CD4-positive, CD25-positive, alpha-beta regulatory T cell (primary cell): Measurements from ENCODE around the gene RANGRF. TPM values are rescaled to one million over a fixed set of nuclear protein-coding genes. Genes with fewer than 3 reads are reported as not detected.

Experiments
- ATAC-seq, 2 donors: fragments of 150-1000 bp; cut with Tn5 transposase; one replicate each; pipeline ENCODE4 v1.10.0; 2021; ENCODE audit warnings: low read depth in 2 of 2, moderate number of reproducible peaks in 2 of 2, moderate library complexity in 1 of 2
- DNase-seq, 3 donors: peaks; one replicate each; pipeline versions ENCODE4 v3.0.0 to v3.0.0-alpha.2; 2012 to 2022; ENCODE audit warnings: mixed read lengths in 1 of 3
- H3K27ac ChIP-seq: one replicate; pipeline ENCODE4 v1.7.0; 2013; ENCODE audit warnings: mild to moderate bottlenecking, low read length; ENCODE audit not compliant: insufficient read depth, poor library complexity, severe bottlenecking
- H3K27me3 ChIP-seq: one replicate; pipeline ENCODE4 v1.7.0; 2013; ENCODE audit warnings: low read length; ENCODE audit not compliant: control insufficient read depth, insufficient read depth
- H3K36me3 ChIP-seq: one replicate; pipeline ENCODE4 v1.7.0; 2013; ENCODE audit warnings: mild to moderate bottlenecking, low read length, moderate library complexity; ENCODE audit not compliant: control insufficient read depth, insufficient read depth
- H3K4me1 ChIP-seq: 2 replicates; pipeline ENCODE4 v1.7.0; 2013; ENCODE audit warnings: mild to moderate bottlenecking, low read length; ENCODE audit not compliant: insufficient read depth, control insufficient read depth, poor library complexity, severe bottlenecking
- H3K4me3 ChIP-seq: one replicate; pipeline ENCODE4 v1.7.0; 2013; ENCODE audit warnings: low read depth, mild to moderate bottlenecking, low read length, moderate library complexity
- H3K9me3 ChIP-seq, 2 experiments: 1 replicate in 1 of 2; 2 replicates in 1 of 2; pipeline ENCODE4 v1.7.0; 2013; ENCODE audit warnings: low read length in 2 of 2, mild to moderate bottlenecking in 1 of 2, moderate library complexity in 1 of 2; ENCODE audit not compliant: control insufficient read depth in 2 of 2
- H3K27ac Mint-ChIP-seq, 3 donors: one replicate each; pipeline ENCODE4 v1.8.0; 2020 to 2022; ENCODE audit warnings: mild to moderate bottlenecking in 3 of 3, mixed read lengths in 3 of 3, moderate library complexity in 2 of 3
- H3K27me3 Mint-ChIP-seq: one replicate; pipeline ENCODE4 v1.8.0; 2022; ENCODE audit warnings: mild to moderate bottlenecking, mixed read lengths
- H3K36me3 Mint-ChIP-seq: one replicate; pipeline ENCODE4 v1.8.0; 2020; ENCODE audit warnings: mixed read lengths
- H3K4me1 Mint-ChIP-seq, 4 donors: one replicate each; pipeline ENCODE4 v1.8.0; 2020 to 2022; ENCODE audit warnings: mixed read lengths in 4 of 4, mild to moderate bottlenecking in 1 of 4
- H3K4me3 Mint-ChIP-seq, 4 donors: one replicate each; pipeline ENCODE4 v1.8.0; 2020 to 2022; ENCODE audit warnings: mild to moderate bottlenecking in 4 of 4, mixed read lengths in 4 of 4, moderate library complexity in 3 of 4
- H3K9me3 Mint-ChIP-seq, 7 donors: one replicate each; pipeline ENCODE4 v1.8.0; 2020 to 2022; ENCODE audit warnings: mixed read lengths in 7 of 7, mild to moderate bottlenecking in 3 of 7, moderate library complexity in 2 of 7
- polyA plus RNA-seq, 4 donors: library from polyadenylated mRNA; unstranded; fragments of 300-500 nt; fragmentation: Illumina TruSeq; gene quantifications; one replicate each; pipeline ENCODE4 v1.2.3, GENCODE V29; 2021
- total RNA-seq: library from RNA; stranded (reverse); gene quantifications from one replicate; pipeline ENCODE4 v1.2.3, GENCODE V29; 2022

The RANGRF gene
- total and polyA plus RNA-seq, 5 donors from 2014 or later: 40.0 to 131 (median 91.7) TPM

- Mint-ChIP-seq H3K27ac (peak overlapping the region in 1 of 3 donors; percentile 23), H3K4me3 (no peak overlapping the region), H3K27me3 (no peaks in the 10 kb centered on the region), H3K36me3 (peaks cover 22% of the 10 kb centered on the region), H3K9me3 (no peaks in the 10 kb centered on the region), H3K4me1 (no peaks in the 10 kb centered on the region)
- Histone ChIP-seq H3K36me3 (peaks cover 13% of the 10 kb centered on the region), H3K9me3 (no peaks in the 10 kb centered on the region), H3K27me3 (no peaks in the 10 kb centered on the region), H3K27ac (no peak overlapping the region), H3K4me3 (no peak overlapping the region), H3K4me1 (no peaks in the 10 kb centered on the region)
- DNase-seq (no peak), ATAC-seq (no peak)
Observed at GRCh38 chr17:8266648-8267479, 21.6 kb upstream of the RANGRF start.

- peaks cover 22% of the 10 kb centered on the region for H3K36me3 Mint-ChIP-seq
- H3K27ac ChIP-seq: no peak overlapping the region
- no peaks in the 10 kb centered on the region for H3K9me3 Mint-ChIP-seq
- H3K36me3 ChIP-seq: peaks cover 13% of the 10 kb centered on the region
- no peak overlapping the region for H3K4me3 ChIP-seq
- DNase-seq (no peak), ATAC-seq (no peak)
- H3K27me3 ChIP-seq: no peaks in the 10 kb centered on the region
- no peaks in the 10 kb centered on the region for H3K9me3 ChIP-seq
- no peak overlapping the region for H3K4me3 Mint-ChIP-seq
- H3K4me1 ChIP-seq: no peaks in the 10 kb centered on the region
- no peak overlapping the region for H3K27ac Mint-ChIP-seq
- H3K27me3 Mint-ChIP-seq: no peaks in the 10 kb centered on the region
- H3K4me1 Mint-ChIP-seq: no peaks in the 10 kb centered on the region
Observed at GRCh38 chr17:8267480-8268147, 20.9 kb upstream of the RANGRF start.

GRCh38 chr17:8268550-8269298, 19.7 kb upstream of the RANGRF start:
- ATAC-seq: no peak
- no peaks in the 10 kb centered on the region for H3K9me3 Mint-ChIP-seq
- no peaks in the 10 kb centered on the region for H3K27me3 Mint-ChIP-seq
- peaks cover 5% of the 10 kb centered on the region for H3K36me3 ChIP-seq
- DNase-seq: no peak
- H3K4me3 Mint-ChIP-seq: no peak overlapping the region
- no peak overlapping the region for H3K27ac Mint-ChIP-seq
- no peak overlapping the region for H3K4me3 ChIP-seq
- H3K27me3 ChIP-seq: no peaks in the 10 kb centered on the region
- H3K27ac ChIP-seq: no peak overlapping the region
- peaks cover 0 to 4% (median 0%) of the 10 kb centered on the region in 4 donors for H3K4me1 Mint-ChIP-seq
- H3K4me1 ChIP-seq: no peaks in the 10 kb centered on the region
- no peaks in the 10 kb centered on the region for H3K9me3 ChIP-seq
- H3K36me3 Mint-ChIP-seq: peaks cover 15% of the 10 kb centered on the region

GRCh38 chr17:8272421-8272820, 16.0 kb upstream of the RANGRF start:
- Histone ChIP-seq H3K9me3 (no peaks in the 10 kb centered on the region), H3K27ac (no peak overlapping the region), H3K4me3 (no peak overlapping the region), H3K27me3 (no peaks in the 10 kb centered on the region), H3K36me3 (peaks cover 2% of the 10 kb centered on the region), H3K4me1 (no peaks in the 10 kb centered on the region)
- no peak overlapping the region for H3K4me3 Mint-ChIP-seq
- H3K36me3 Mint-ChIP-seq: peaks cover 10% of the 10 kb centered on the region
- H3K9me3 Mint-ChIP-seq: no peaks in the 10 kb centered on the region
- DNase-seq (no peak), ATAC-seq (no peak)
- H3K4me1 Mint-ChIP-seq: peaks cover 0 to 5% (median 0%) of the 10 kb centered on the region in 4 donors
- no peaks in the 10 kb centered on the region for H3K27me3 Mint-ChIP-seq
- no peak overlapping the region for H3K27ac Mint-ChIP-seq

- Mint-ChIP-seq H3K36me3 (peaks cover 10% of the 10 kb centered on the region), H3K4me3 (no peak overlapping the region), H3K27me3 (no peaks in the 10 kb centered on the region), H3K27ac (peak overlapping the region in 1 of 3 donors; percentile 1), H3K9me3 (no peaks in the 10 kb centered on the region), H3K4me1 (peaks cover 0 to 5% (median 0%) of the 10 kb centered on the region in 4 donors)
- DNase-seq (no peak), ATAC-seq (no peak)
- H3K4me3 ChIP-seq: no peak overlapping the region
- no peaks in the 10 kb centered on the region for H3K4me1 ChIP-seq
- H3K9me3 ChIP-seq: no peaks in the 10 kb centered on the region
- no peaks in the 10 kb centered on the region for H3K27me3 ChIP-seq
- no peak overlapping the region for H3K27ac ChIP-seq
- H3K36me3 ChIP-seq: no peaks in the 10 kb centered on the region
Observed at GRCh38 chr17:8273884-8274444, 14.5 kb upstream of the RANGRF start.

- Histone ChIP-seq H3K27ac (no peak overlapping the region), H3K4me3 (no peak overlapping the region), H3K36me3 (no peaks in the 10 kb centered on the region), H3K4me1 (no peaks in the 10 kb centered on the region), H3K9me3 (no peaks in the 10 kb centered on the region), H3K27me3 (no peaks in the 10 kb centered on the region)
- H3K4me3 Mint-ChIP-seq: no peak overlapping the region
- peaks cover 0 to 5% (median 0%) of the 10 kb centered on the region in 4 donors for H3K4me1 Mint-ChIP-seq
- DNase-seq (no peak), ATAC-seq (no peak)
- H3K27ac Mint-ChIP-seq: no peak overlapping the region
- H3K27me3 Mint-ChIP-seq: no peaks in the 10 kb centered on the region
- H3K9me3 Mint-ChIP-seq: no peaks in the 10 kb centered on the region
- peaks cover 5% of the 10 kb centered on the region for H3K36me3 Mint-ChIP-seq
Observed at GRCh38 chr17:8274816-8275215, 13.7 kb upstream of the RANGRF start.

GRCh38 chr17:8275421-8276290, 12.8 kb upstream of the RANGRF start:
- Mint-ChIP-seq H3K36me3 (no peaks in the 10 kb centered on the region), H3K27me3 (no peaks in the 10 kb centered on the region), H3K4me3 (no peak overlapping the region), H3K27ac (peak overlapping the region in 1 of 3 donors; percentile 21), H3K4me1 (peaks cover 0 to 5% (median 0%) of the 10 kb centered on the region in 4 donors), H3K9me3 (no peaks in the 10 kb centered on the region)
- H3K27me3 ChIP-seq: no peaks in the 10 kb centered on the region
- H3K4me3 ChIP-seq: no peak overlapping the region
- H3K27ac ChIP-seq: no peak overlapping the region
- H3K9me3 ChIP-seq: no peaks in the 10 kb centered on the region
- DNase-seq (no peak), ATAC-seq (no peak)
- no peaks in the 10 kb centered on the region for H3K36me3 ChIP-seq
- H3K4me1 ChIP-seq: no peaks in the 10 kb centered on the region
